ENCODE results near the gene RTP3.

DNA sequence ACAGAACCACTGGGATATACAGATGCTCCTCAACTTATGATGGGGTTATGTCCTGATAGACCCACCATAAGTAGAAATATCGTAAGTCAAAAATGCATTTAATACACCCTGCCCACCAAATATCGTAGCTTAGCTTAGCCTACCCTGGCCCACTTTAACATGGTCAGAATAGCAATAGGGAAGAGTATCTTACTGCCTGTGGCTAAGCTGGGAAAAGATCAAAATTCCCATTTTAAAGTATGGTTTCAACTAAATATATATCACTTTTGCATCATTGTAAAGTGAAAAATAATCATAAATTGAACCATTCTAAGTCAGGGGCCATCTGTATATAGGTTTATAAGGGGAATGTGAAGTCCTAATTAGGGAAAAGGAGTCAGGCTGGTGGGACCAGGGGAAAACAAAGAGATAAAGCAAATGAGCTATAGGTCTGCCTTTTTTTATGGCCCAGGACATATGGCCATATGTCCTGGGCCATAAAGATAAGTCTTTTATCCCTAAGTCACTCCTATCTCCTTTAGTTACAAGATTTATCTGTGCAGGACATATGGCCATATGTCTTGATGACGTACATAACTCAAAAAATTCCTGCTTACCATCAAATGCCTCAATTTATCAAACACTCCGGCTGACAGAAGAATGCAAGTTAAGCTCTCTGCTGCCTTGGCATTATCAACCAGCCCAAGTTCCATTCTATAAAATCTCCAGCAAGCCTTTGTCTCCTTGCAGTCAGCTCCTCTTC is 11.2 kb downstream of the RTP3 start:
- TF ChIP-seq EZH2phosphoT487 (IDR thresholded peaks at IDR 0.05; ENCODE audit: insufficient read depth, low read depth) (no peak), EZH2 (IDR thresholded peaks at IDR 0.05; ENCODE audit: insufficient read depth, poor library complexity, severe bottlenecking) (no peak)

Data from GM23248 (cell line).